Gastrocnemius medialis (tissue), 4 donors: ENCODE measurements around the gene ATF5. TPM values are rescaled to one million over a fixed set of nuclear protein-coding genes. Genes with fewer than 3 reads are reported as not detected.

Experiments used
- ATAC-seq, 2 donors: fragments of 150-250 bp; one replicate each; pipeline ENCODE4 v1.9.1; 2016
- DNase-seq, 2 donors: peaks; one replicate each; pipeline ENCODE4 v3.0.0-alpha.2; 2019
- H3K27ac ChIP-seq, 4 donors: fragments of 200-600 bp; sonication (generic); 1 replicate in 1 of 4; 2 replicates in 3 of 4; pipeline ENCODE4 v1.5.1; 2016 to 2018; ENCODE audit warnings: mild to moderate bottlenecking in 2 of 4, moderate library complexity in 1 of 4
- H3K27me3 ChIP-seq, 3 donors: fragments of 200-600 bp; sonication (generic) in 2 of 3; 1 replicate in 1 of 3; 2 replicates in 2 of 3; pipeline versions ENCODE4 v1.5.1 to v1.6.0; 2016 to 2019; ENCODE audit warnings: mild to moderate bottlenecking in 1 of 3, moderate library complexity in 1 of 3
- H3K36me3 ChIP-seq, 2 donors: fragments of 200-600 bp; sonication (generic) in 1 of 2; one replicate each; pipeline ENCODE4 v1.5.1; 2017 to 2018
- H3K4me1 ChIP-seq, 2 donors: fragments of 200-600 bp; sonication (generic) in 1 of 2; one replicate each; pipeline ENCODE4 v1.5.1; 2016 to 2017; ENCODE audit warnings: mild to moderate bottlenecking in 2 of 2
- H3K4me3 ChIP-seq, 4 donors: fragments of 200-600 bp; sonication (generic) in 3 of 4; 1 replicate in 1 of 4; 2 replicates in 3 of 4; pipeline ENCODE4 v1.5.1; 2016 to 2019; ENCODE audit warnings: mild to moderate bottlenecking in 2 of 4
- H3K9me3 ChIP-seq, 3 donors: fragments of 200-600 bp; sonication (generic) in 2 of 3; 1 replicate in 1 of 3; 2 replicates in 2 of 3; pipeline ENCODE4 v1.5.1; 2016 to 2019
- CTCF ChIP-seq, 5 experiments: fragments of 450-650 bp in 3 of 5; fragments of 200-600 bp in 2 of 5; sonication (generic) in 2 of 5; IDR thresholded peaks in 4 of 5; conservative IDR thresholded peaks in 1 of 5; 1 replicate in 4 of 5; 2 replicates in 1 of 5; pipeline ENCODE4 v1.5.1; 2016 to 2019; ENCODE audit warnings: antibody characterized with exemption in 5 of 5, mild to moderate bottlenecking in 3 of 5, moderate library complexity in 3 of 5
- POLR2A ChIP-seq, 2 donors: fragments of 450-650 bp; IDR thresholded peaks; one replicate each; pipeline ENCODE4 v1.6.1; 2017; ENCODE audit warnings: antibody characterized with exemption in 2 of 2, mild to moderate bottlenecking in 2 of 2, moderate library complexity in 2 of 2
- in situ Hi-C, 4 donors: fragments of 200-750 bp; cut with MboI; loops; one replicate each; pipeline versions ENCODE4 v1.15.0 to v1.8.0; 2017; ENCODE audit warnings: low sequenced_read_pairs in 4 of 4
- intact Hi-C: fragments of 100-400 bp; cut with DNase I; formaldehyde crosslinking; loops from one replicate; pipeline ENCODE4 v1.15.1; 2023; ENCODE audit warnings: low total_unique reads
- total RNA-seq, 4 donors: library from RNA; depleted of rRNA; stranded (reverse); fragments of >200 nt; gene quantifications; one replicate each; pipeline versions ENCODE4 v1.1.0 to v1.2.3, GENCODE V29; 2016

ATF5 gene
- total RNA-seq, 4 donors from 2014 or later: 6.4 to 10.8 (median 9.0) TPM

- Histone ChIP-seq H3K36me3 (peaks cover 14 to 81% of the 10 kb centered on the region in 2 donors), H3K27ac (no peak overlapping the region), H3K4me3 (no peak overlapping the region), H3K27me3 (no peaks in the 10 kb centered on the region), H3K4me1 (peaks cover 7 to 16% of the 10 kb centered on the region in 2 donors), H3K9me3 (no peaks in the 10 kb centered on the region)
- DNase-seq (no peak), ATAC-seq (no peak)
- in situ Hi-C loops: no loop called here
- intact Hi-C loops: no loop called here
- TF ChIP-seq POLR2A (IDR thresholded peaks at IDR 0.05) (no peak), CTCF (IDR thresholded peaks at IDR 0.05 in 4 of 5, conservative IDR thresholded peaks at IDR 0.05 in 1 of 5) (no peak)
Observed at GRCh38 chr19:49881672-49882394, 47.2 kb upstream of the ATF5 start.

DNA sequence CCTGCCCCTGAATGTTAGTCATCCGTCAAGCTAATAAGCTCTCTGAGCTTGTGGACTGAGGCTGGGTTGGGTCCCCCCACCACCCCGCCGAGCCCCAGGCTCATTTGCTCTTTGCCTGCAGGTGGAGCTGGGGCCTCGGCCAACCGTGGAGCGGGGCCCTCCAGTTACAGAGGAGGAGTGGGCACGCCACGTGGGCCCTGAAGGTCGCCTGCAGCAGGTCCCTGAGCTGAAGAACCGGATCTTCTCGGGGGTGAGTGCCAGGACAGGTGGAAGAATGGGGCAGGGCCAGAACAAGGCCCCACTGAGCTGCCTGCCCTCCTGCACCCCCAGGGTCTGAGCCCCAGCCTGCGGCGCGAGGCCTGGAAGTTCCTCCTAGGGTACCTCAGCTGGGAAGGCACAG is 46.4 kb upstream of the ATF5 start:
- intact Hi-C loops (no loop called here), in situ Hi-C loops (no loop called here)
- no peak for TF ChIP-seq CTCF (IDR thresholded peaks at IDR 0.05 in 4 of 5, conservative IDR thresholded peaks at IDR 0.05 in 1 of 5)
- no peak for TF ChIP-seq POLR2A (IDR thresholded peaks at IDR 0.05)
- H3K4me3 ChIP-seq: no peak overlapping the region
- H3K36me3 ChIP-seq: peaks cover 14 to 81% of the 10 kb centered on the region in 2 donors
- no peak overlapping the region for H3K27ac ChIP-seq
- H3K4me1 ChIP-seq: peaks cover 7 to 16% of the 10 kb centered on the region in 2 donors
- no peaks in the 10 kb centered on the region for H3K9me3 ChIP-seq
- ATAC-seq: no peak
- H3K27me3 ChIP-seq: no peaks in the 10 kb centered on the region
- DNase-seq: no peak

- Histone ChIP-seq H3K9me3 (no peaks in the 10 kb centered on the region), H3K4me3 (no peak overlapping the region), H3K4me1 (peaks cover 7 to 14% of the 10 kb centered on the region in 2 donors), H3K27ac (no peak overlapping the region), H3K27me3 (no peaks in the 10 kb centered on the region), H3K36me3 (peaks cover 14 to 81% of the 10 kb centered on the region in 2 donors)
- in situ Hi-C loops: no loop called here
- no peak for TF ChIP-seq POLR2A (IDR thresholded peaks at IDR 0.05)
- no peak for TF ChIP-seq CTCF (IDR thresholded peaks at IDR 0.05 in 4 of 5, conservative IDR thresholded peaks at IDR 0.05 in 1 of 5)
- intact Hi-C loops: no loop called here
- DNase-seq: no peak
- ATAC-seq: no peak
Observed at GRCh38 chr19:49883094-49883493, 45.9 kb upstream of the ATF5 start.

DNA sequence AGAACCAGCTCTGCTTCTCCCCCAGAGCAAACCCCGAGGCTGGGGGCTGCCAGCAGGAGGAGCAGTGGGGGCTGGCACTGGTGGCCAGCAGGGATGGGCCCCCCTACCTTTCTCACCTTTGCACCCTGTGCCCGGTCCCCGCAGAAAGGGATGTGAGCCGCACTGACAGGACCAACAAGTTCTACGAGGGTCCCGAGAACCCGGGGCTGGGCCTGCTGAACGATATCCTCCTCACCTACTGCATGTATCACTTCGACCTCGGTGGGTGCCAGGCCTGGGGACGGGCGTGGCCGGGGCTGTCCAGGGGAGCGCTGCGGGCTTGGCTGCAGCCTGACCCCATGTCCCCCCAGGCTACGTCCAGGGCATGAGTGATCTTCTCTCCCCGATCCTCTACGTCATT is 44.9 kb upstream of the ATF5 start:
- in situ Hi-C loops (no loop called here), intact Hi-C loops (no loop called here)
- no peak overlapping the region for H3K4me3 ChIP-seq
- no peak overlapping the region for H3K27ac ChIP-seq
- DNase-seq (no peak), ATAC-seq (no peak)
- peaks cover 14 to 74% of the 10 kb centered on the region in 2 donors for H3K36me3 ChIP-seq
- peaks cover 0 to 4% of the 10 kb centered on the region in 2 donors for H3K4me1 ChIP-seq
- H3K9me3 ChIP-seq: no peaks in the 10 kb centered on the region
- TF ChIP-seq POLR2A (IDR thresholded peaks at IDR 0.05): no peak
- no peak for TF ChIP-seq CTCF (IDR thresholded peaks at IDR 0.05 in 4 of 5, conservative IDR thresholded peaks at IDR 0.05 in 1 of 5)
- H3K27me3 ChIP-seq: no peaks in the 10 kb centered on the region
